ENCODE data around the gene KCNG1. TPM values are rescaled to one million over a fixed set of nuclear protein-coding genes. Genes with fewer than 3 reads are reported as not detected.

KCNG1 gene
- total RNA-seq, 8 experiments from 2014 or later, result 0.70 to 24.2 (median 5.7) TPM

DNA sequence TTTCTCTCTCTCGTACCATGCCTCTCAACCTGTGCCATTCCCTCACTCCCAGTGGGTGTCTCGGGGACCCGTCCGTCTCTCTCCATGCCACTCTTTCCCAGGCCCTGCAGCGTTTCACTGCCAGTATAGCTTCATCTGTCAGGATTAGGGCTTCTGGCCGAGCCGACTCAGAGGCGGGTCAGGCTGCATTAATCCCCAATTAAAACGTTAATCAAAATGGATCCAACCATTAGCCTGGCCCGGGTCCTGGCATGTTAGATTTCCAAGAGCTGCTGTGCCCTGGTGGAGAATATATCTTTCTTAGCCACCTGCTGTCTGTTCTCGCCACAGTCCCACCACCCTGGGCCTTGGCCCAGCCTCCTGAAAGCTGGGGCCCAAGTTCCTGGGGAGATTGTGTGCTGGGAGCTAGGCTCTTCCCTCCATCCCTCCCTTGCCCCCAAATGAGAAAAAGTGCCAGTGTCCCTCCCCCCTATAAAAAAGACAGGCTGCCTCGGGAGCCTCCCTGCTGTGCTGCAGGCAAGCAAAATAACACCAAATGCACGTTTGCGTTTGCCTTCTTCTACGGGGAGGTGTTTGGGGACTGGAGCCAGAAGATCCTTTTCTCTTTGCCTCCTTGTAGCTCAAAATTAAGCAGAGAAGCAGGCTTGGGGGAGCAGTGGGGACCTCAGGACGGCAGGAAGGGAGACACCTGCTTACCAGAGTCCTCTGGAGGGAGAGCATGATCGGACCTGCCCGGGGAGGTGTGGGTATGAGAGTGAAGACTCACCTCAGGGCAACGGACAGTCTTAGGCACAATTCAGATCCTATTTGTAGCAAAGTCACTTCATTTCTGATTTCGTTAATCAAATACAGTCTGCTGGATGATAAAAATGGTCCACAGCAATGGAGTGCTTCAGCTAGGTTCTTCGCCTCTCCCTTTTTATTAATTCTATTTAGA, 3.0 kb downstream of the KCNG1 start:
- H3K4me3 ChIP-seq, result no peak overlapping the region
- no peak for ATAC-seq (replicated peaks in 6 of 8)
- in situ Hi-C loops (cut with MboI; ENCODE audit: low pct_unique_long_range_greater_than_20kb in 2 of 9, low sequenced_read_pairs in 9 of 9, unreplicated experiment in 9 of 9), result no loop called here
- H3K27ac ChIP-seq, result no peak overlapping the region
- WGBS, 10 experiments, result 53 to 90% (median 70%) methylated on average over 3 to 18 of the region's 21 CpGs; no CpG with 5 or more reads in 1 of the 10 experiments
- peaks cover 30 to 53% of the 10 kb centered on the region in 2 donors for H3K4me1 ChIP-seq (replicated peaks in 1 of 2)

DNA sequence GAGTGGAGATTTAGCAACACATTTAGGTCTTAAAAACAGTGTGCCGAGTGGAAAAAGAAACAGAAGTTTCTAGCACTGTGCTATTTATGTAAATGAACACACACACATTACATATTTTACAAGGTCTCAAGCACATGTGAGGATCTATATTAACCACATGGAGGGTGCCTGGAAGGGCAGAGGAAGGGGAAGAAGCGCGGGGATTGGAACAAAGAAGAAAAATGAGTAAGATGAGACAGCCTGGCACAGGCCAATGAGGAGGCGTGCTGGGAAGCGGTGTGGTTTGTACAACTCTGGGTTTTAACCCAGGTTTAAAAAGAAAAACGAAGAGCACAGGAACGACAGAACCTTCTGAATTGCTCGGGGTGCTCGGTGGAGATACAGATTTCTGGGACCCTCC, 5.7 kb downstream of the KCNG1 start:
- WGBS, 10 experiments, result 6 to 100% (median 87%) methylated on average over 1 to 7 of the region's 9 CpGs; no CpG with 5 or more reads in 2 of the 10 experiments
- in situ Hi-C loops (cut with MboI; ENCODE audit: low pct_unique_long_range_greater_than_20kb in 2 of 9, low sequenced_read_pairs in 9 of 9, unreplicated experiment in 9 of 9), result no loop called here
- H3K4me3 ChIP-seq, result no peak overlapping the region
- no peak overlapping the region for H3K27ac ChIP-seq
- peak in 3 of 8 experiments; percentile 31 to 63 (median 50) for ATAC-seq (replicated peaks in 6 of 8)
- peaks cover 47 to 67% of the 10 kb centered on the region in 2 donors for H3K4me1 ChIP-seq (replicated peaks in 1 of 2)

DNA sequence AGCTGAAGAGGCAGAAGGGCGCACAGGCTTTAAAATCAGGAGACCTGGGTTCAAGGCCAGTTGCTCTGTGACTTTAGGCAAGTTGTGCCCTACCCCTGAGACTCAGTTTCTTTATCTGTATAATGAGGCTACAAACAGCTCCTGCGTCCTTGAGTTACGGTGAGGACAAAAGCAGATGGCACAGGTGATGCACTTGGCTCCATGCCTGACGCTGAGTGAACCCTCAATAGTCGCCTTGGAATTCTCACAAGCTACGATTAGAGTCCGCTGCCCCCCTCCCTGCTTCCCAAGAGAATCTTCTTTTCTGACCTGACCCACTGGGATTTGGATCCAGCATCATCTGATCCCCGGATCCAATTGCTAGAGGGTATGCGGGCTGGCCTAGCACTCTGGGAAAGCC, 6.4 kb downstream of the KCNG1 start:
- 66 to 100% (median 96%) methylated on average over 1 to 9 of the region's 9 CpGs; no CpG with 5 or more reads in 1 of the 10 experiments for WGBS, 10 experiments
- no peak for ATAC-seq (replicated peaks in 6 of 8)
- Histone ChIP-seq H3K27ac (no peak overlapping the region), H3K4me3 (no peak overlapping the region), H3K4me1 (replicated peaks in 1 of 2) (peaks cover 47 to 60% of the 10 kb centered on the region in 2 donors)
- in situ Hi-C loops (cut with MboI; ENCODE audit: low pct_unique_long_range_greater_than_20kb in 2 of 9, low sequenced_read_pairs in 9 of 9, unreplicated experiment in 9 of 9), result no loop called here

GRCh38 chr20:51014797-51015722, 7.8 kb downstream of the KCNG1 start:
- in situ Hi-C loops (cut with MboI; ENCODE audit: low pct_unique_long_range_greater_than_20kb in 2 of 9, low sequenced_read_pairs in 9 of 9, unreplicated experiment in 9 of 9), result no loop called here
- WGBS, 10 experiments, result 0 to 100% (median 57%) methylated on average over 1 to 4 of the region's 16 CpGs; no CpG with 5 or more reads in 5 of the 10 experiments
- peaks cover 40 to 45% of the 10 kb centered on the region in 2 donors for H3K4me1 ChIP-seq (replicated peaks in 1 of 2)
- no peak overlapping the region for H3K4me3 ChIP-seq
- ATAC-seq (replicated peaks in 6 of 8), result peak; percentile 58 to 89 (median 68)
- H3K27ac ChIP-seq, result no peak overlapping the region

- peak in 5 of 8 experiments; percentile 22 to 79 (median 77) for ATAC-seq (replicated peaks in 6 of 8)
Measured at GRCh38 chr20:51013577-51014330, 9.2 kb downstream of the KCNG1 start.

GRCh38 chr20:51012357-51012756, 10.6 kb downstream of the KCNG1 start:
- no peak for ATAC-seq (replicated peaks in 6 of 8)
- peaks cover 26 to 28% of the 10 kb centered on the region in 2 donors for H3K4me1 ChIP-seq (replicated peaks in 1 of 2)
- H3K27ac ChIP-seq, result no peak overlapping the region
- WGBS, 10 experiments, result 80 to 100% (median 93%) methylated on average over 1 to 3 of the region's 3 CpGs; no CpG with 5 or more reads in 5 of the 10 experiments
- no peak overlapping the region for H3K4me3 ChIP-seq
- in situ Hi-C loops (cut with MboI; ENCODE audit: low pct_unique_long_range_greater_than_20kb in 2 of 9, low sequenced_read_pairs in 9 of 9, unreplicated experiment in 9 of 9), result no loop called here

More at GRCh38 chr20:51013577-51014330, 9.2 kb downstream of the KCNG1 start:
- H3K4me3 ChIP-seq, result no peak overlapping the region
- H3K4me1 ChIP-seq (replicated peaks in 1 of 2), result peaks cover 34 to 38% of the 10 kb centered on the region in 2 donors
- 28 to 100% (median 44%) methylated on average over 1 to 8 of the region's 8 CpGs; no CpG with 5 or more reads in 1 of the 10 experiments for WGBS, 10 experiments
- peak overlapping the region in 1 of 2 donors; percentile 50 for H3K27ac ChIP-seq
- in situ Hi-C loops (cut with MboI; ENCODE audit: low pct_unique_long_range_greater_than_20kb in 2 of 9, low sequenced_read_pairs in 9 of 9, unreplicated experiment in 9 of 9), result no loop called here

DNA sequence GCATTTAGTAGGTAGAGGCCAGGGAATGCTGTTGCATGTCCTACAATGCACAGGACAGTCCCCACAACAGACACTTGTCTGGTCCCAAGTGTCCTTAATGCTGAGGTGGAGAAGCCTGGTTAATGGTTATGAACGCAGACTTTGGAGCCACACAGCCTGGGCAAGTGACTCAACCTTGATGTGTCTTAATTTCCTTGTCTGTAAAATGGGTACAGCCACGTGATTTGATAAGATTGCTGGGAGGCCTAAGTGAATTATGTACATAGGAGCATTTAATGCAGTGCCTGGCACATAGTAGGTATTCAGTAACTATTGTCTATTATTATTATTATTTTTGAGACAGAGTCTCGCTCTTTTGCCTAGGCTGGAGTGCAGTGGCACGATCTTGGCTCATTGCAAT, 11.4 kb downstream of the KCNG1 start:
- in situ Hi-C loops (cut with MboI; ENCODE audit: low pct_unique_long_range_greater_than_20kb in 2 of 9, low sequenced_read_pairs in 9 of 9, unreplicated experiment in 9 of 9), result no loop called here
- 67 to 100% (median 99%) methylated on average over 1 to 4 of the region's 4 CpGs; no CpG with 5 or more reads in 2 of the 10 experiments for WGBS, 10 experiments
- Histone ChIP-seq H3K27ac (no peak overlapping the region), H3K4me1 (replicated peaks in 1 of 2) (peaks cover 21 to 23% of the 10 kb centered on the region in 2 donors), H3K4me3 (no peak overlapping the region)
- no peak for ATAC-seq (replicated peaks in 6 of 8)

- H3K4me3 ChIP-seq, result no peak overlapping the region
- in situ Hi-C loops (cut with MboI; ENCODE audit: low pct_unique_long_range_greater_than_20kb in 2 of 9, low sequenced_read_pairs in 9 of 9, unreplicated experiment in 9 of 9), result no loop called here
- peaks cover 21 to 23% of the 10 kb centered on the region in 2 donors for H3K4me1 ChIP-seq (replicated peaks in 1 of 2)
- ATAC-seq (replicated peaks in 6 of 8), result peak in 3 of 8 experiments; percentile 55 to 65 (median 64)
- whole genome bisulfite sequencing, 10 experiments, result 97% methylated on average over 3 of the region's 3 CpGs; no CpG with 5 or more reads in 9 of the 10 experiments
- no peak overlapping the region for H3K27ac ChIP-seq
Measured at GRCh38 chr20:51010932-51011331, 12.0 kb downstream of the KCNG1 start.

- in situ Hi-C loops (cut with MboI; ENCODE audit: low pct_unique_long_range_greater_than_20kb in 2 of 9, low sequenced_read_pairs in 9 of 9, unreplicated experiment in 9 of 9), result no loop called here
- no peak for ATAC-seq (replicated peaks in 6 of 8)
- no peak overlapping the region for H3K4me3 ChIP-seq
- H3K4me1 ChIP-seq (replicated peaks in 1 of 2), result peaks cover 17 to 19% of the 10 kb centered on the region in 2 donors
- WGBS, 10 experiments, result 83 to 100% (median 100%) methylated on average over 1 to 10 of the region's 33 CpGs; no CpG with 5 or more reads in 5 of the 10 experiments
- no peak overlapping the region for H3K27ac ChIP-seq
Measured at GRCh38 chr20:51010043-51010365, 12.9 kb downstream of the KCNG1 start.

DNA sequence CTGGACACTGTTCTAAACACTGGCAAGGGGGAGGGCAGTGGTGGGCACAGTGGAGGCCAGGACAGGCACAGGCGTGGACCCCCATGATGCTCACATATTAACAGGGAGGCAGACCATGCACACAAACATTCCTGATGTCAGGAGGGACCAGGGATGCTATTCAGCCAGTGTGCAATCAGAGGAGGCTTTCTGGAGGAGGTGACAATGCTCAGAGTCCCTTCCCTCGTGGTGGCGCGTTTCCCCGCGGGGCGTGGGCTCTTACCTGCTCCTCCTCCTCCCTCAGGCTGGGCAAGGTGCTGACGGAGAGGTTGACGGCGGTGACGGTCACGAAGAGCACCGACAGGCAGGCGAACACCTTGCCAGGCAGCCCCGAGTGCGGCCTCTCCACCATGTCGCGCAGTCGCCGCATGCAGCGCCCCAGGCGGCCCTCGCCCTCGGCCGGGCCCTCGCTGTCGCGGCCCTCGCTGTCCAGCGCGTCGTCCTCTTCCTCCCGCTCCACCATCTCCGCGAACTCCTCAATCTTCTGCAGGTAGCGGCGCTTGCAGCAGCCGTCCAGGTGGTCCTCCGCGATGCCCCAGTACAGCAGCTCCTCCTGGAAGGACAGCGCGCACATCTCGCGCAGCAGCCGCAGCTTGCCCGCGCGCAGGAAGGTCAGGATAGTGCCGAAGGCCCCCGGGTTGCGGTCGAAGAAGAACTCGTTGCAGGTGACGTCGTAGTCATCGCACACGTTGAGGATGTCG, 13.4 kb downstream of the KCNG1 start:
- ATAC-seq (replicated peaks in 6 of 8), result no peak
- 60 to 100% (median 95%) methylated on average over 1 to 26 of the region's 58 CpGs for WGBS, 10 experiments
- Histone ChIP-seq H3K27ac (no peak overlapping the region), H3K4me3 (no peak overlapping the region), H3K4me1 (replicated peaks in 1 of 2) (peaks cover 12 to 14% of the 10 kb centered on the region in 2 donors)
- in situ Hi-C loops (cut with MboI; ENCODE audit: low pct_unique_long_range_greater_than_20kb in 2 of 9, low sequenced_read_pairs in 9 of 9, unreplicated experiment in 9 of 9), result no loop called here

DNA sequence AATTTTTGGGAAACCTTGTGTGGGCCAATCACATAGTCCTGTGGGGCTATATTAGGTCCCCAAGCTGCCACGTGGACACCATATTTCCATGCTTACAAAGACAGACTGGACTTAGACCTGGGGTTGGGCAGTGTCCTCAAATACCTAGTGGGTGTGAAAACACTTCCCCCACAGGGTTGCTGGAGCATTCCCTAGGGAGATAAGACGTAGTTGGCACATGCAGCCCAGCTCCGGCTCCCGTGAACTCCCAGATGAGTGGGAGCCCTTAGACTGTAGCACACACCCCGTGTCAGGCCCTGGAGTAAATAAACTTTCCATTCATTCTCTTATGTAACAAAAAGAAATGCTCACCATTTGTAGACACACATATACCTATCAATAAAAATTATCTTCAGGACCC, 14.2 kb downstream of the KCNG1 start:
- 100% methylated on average over 1 to 3 of the region's 5 CpGs; no CpG with 5 or more reads in 8 of the 10 experiments for WGBS, 10 experiments
- ATAC-seq (replicated peaks in 6 of 8), result no peak
- peaks cover 9 to 10% of the 10 kb centered on the region in 2 donors for H3K4me1 ChIP-seq (replicated peaks in 1 of 2)
- H3K4me3 ChIP-seq, result no peak overlapping the region
- in situ Hi-C loops (cut with MboI; ENCODE audit: low pct_unique_long_range_greater_than_20kb in 2 of 9, low sequenced_read_pairs in 9 of 9, unreplicated experiment in 9 of 9), result no loop called here
- no peak overlapping the region for H3K27ac ChIP-seq

- no peak for ATAC-seq (replicated peaks in 6 of 8)
- no peak overlapping the region for H3K27ac ChIP-seq
- H3K4me3 ChIP-seq, result no peak overlapping the region
- peaks cover 25 to 34% of the 10 kb centered on the region in 2 donors for H3K4me1 ChIP-seq (replicated peaks in 1 of 2)
- WGBS, 10 experiments, result 60 to 96% (median 93%) methylated on average over 1 to 7 of the region's 7 CpGs; no CpG with 5 or more reads in 3 of the 10 experiments
- in situ Hi-C loops (cut with MboI; ENCODE audit: low pct_unique_long_range_greater_than_20kb in 2 of 9, low sequenced_read_pairs in 9 of 9, unreplicated experiment in 9 of 9), result no loop called here
Measured at GRCh38 chr20:51005214-51005613, 17.7 kb downstream of the KCNG1 start.
